Measurements from ENCODE around the gene PRND.

- TF ChIP-seq CTCF (conservative IDR thresholded peaks at IDR 0.05; ENCODE audit: low read depth, low read length): no peak
- no peak for TF ChIP-seq SMC3 (IDR thresholded peaks at IDR 0.05; ENCODE audit: low read depth, low read length)
- no peak for TF ChIP-seq POLR2A (IDR thresholded peaks at IDR 0.05; ENCODE audit: low read depth, low read length)
- TF ChIP-seq CEBPB (IDR thresholded peaks at IDR 0.05; ENCODE audit: low read depth, low read length): no peak
- no peak for TF ChIP-seq MAFK (IDR thresholded peaks at IDR 0.05; ENCODE audit: low read depth, low read length)
- TF ChIP-seq MAZ (IDR thresholded peaks at IDR 0.05; ENCODE audit: borderline replicate concordance, low read depth, low read length): no peak
- no peak for TF ChIP-seq USF2 (IDR thresholded peaks at IDR 0.05; ENCODE audit: low read depth, low read length)
- TF ChIP-seq NFE2L2 (IDR thresholded peaks at IDR 0.05; ENCODE audit: low read depth, low read length): no peak
- TF ChIP-seq RFX5 (IDR thresholded peaks at IDR 0.05; ENCODE audit: low read depth, low read length): no peak
- TF ChIP-seq BHLHE40 (IDR thresholded peaks at IDR 0.05; ENCODE audit: low read depth, low read length): no peak
- no peak for TF ChIP-seq RAD21 (IDR thresholded peaks at IDR 0.05; ENCODE audit: low read length)
- no peak for TF ChIP-seq ELK1 (IDR thresholded peaks at IDR 0.05; ENCODE audit: borderline replicate concordance, low read depth, low read length)
- no peak for TF ChIP-seq MXI1 (IDR thresholded peaks at IDR 0.05; ENCODE audit: borderline replicate concordance, low read depth, low read length)
- TF ChIP-seq CHD1 (IDR thresholded peaks at IDR 0.05; ENCODE audit: low read depth, low read length): no peak
Observed at GRCh38 chr20:4769328-4769727, 47.6 kb downstream of the PRND start.

Measured in IMR-90 (cell line).